Left lung (tissue), 10 donors: ENCODE results near the gene RBFOX1. TPM values are rescaled to one million over a fixed set of nuclear protein-coding genes. Genes with fewer than 3 reads are reported as not detected.

ENCODE experiments used
- ATAC-seq: fragments of 200-7000 bp; cut with Tn5 transposase; one replicate; pipeline ENCODE4 v1.9.1; 2020; ENCODE audit warnings: moderate library complexity
- DNase-seq, 4 donors: peaks; one replicate each; pipeline ENCODE4 v3.0.0-alpha.2; 2013 to 2020
- H3K27ac ChIP-seq, 2 donors: fragments of 200-600 bp; sonication (generic) in 1 of 2; one replicate each; pipeline versions ENCODE4 v1.5.0 to v1.8.0; 2020 to 2021
- H3K27me3 ChIP-seq, 2 donors: fragments of 200-600 bp; sonication (generic) in 1 of 2; one replicate each; pipeline versions ENCODE4 v1.5.0 to v1.8.0; 2020 to 2021
- H3K36me3 ChIP-seq, 2 donors: fragments of 200-600 bp; sonication (generic) in 1 of 2; one replicate each; pipeline versions ENCODE4 v1.5.0 to v1.8.0; 2020 to 2021
- H3K4me1 ChIP-seq, 2 donors: fragments of 200-600 bp; one replicate each; pipeline ENCODE4 v1.8.0; 2021
- H3K4me3 ChIP-seq, 2 donors: fragments of 200-600 bp; sonication (generic) in 1 of 2; one replicate each; pipeline versions ENCODE4 v1.5.0 to v1.8.0; 2020 to 2021; ENCODE audit warnings: mild to moderate bottlenecking in 1 of 2
- H3K9me3 ChIP-seq, 2 donors: fragments of 200-600 bp; sonication (generic) in 1 of 2; one replicate each; pipeline versions ENCODE4 v1.5.0 to v1.8.0; 2020 to 2021
- CTCF ChIP-seq, 2 donors: fragments of 200-600 bp; sonication (generic) in 1 of 2; IDR thresholded peaks; one replicate each; pipeline versions ENCODE4 v1.5.0 to v1.8.0; 2021; ENCODE audit warnings: antibody characterized with exemption in 2 of 2
- intact Hi-C, 2 donors: fragments of 100-400 bp; cut with DNase I; formaldehyde crosslinking; loops; one replicate each; pipeline versions ENCODE4 v1.11.2 to v1.14.2; 2022
- polyA plus RNA-seq, 6 donors: library from polyadenylated mRNA; unstranded; fragments of 120-200 nt; gene quantifications; one replicate each; pipeline ENCODE4 v1.2.1, GENCODE V29; 2013; ENCODE audit not compliant: insufficient read length in 6 of 6
- total RNA-seq, 2 donors: library from RNA; stranded (reverse); fragmentation: NEBNext Ultra II Directional; extraction: Animal tissue kit (Norgen Biotek cat#: 25700); gene quantifications; one replicate each; pipeline ENCODE4 v1.2.1, GENCODE V29; 2021
- donor health status: DM: no; HTN: yes; CAD: no.
- donor health status: DM: no; HTN: no; CAD: no.

RBFOX1 gene
- total and polyA plus RNA-seq, 8 donors: 0.41 to 1.7 (median 0.91) TPM; not detected in 2

- no peaks in the 10 kb centered on the region for H3K9me3 ChIP-seq
- no peak for ATAC-seq
- no peaks in the 10 kb centered on the region for H3K4me1 ChIP-seq
- no peak for DNase-seq
- H3K4me3 ChIP-seq: no peak overlapping the region
- H3K36me3 ChIP-seq: no peaks in the 10 kb centered on the region
- no peak overlapping the region for H3K27ac ChIP-seq
- no peaks in the 10 kb centered on the region for H3K27me3 ChIP-seq
- no peak for TF ChIP-seq CTCF (IDR thresholded peaks at IDR 0.05)
- intact Hi-C loops: no loop called here
Measured at GRCh38 chr16:7742626-7743025, 410.0 kb downstream of the RBFOX1 start.

GRCh38 chr16:7744546-7745264, 412.1 kb downstream of the RBFOX1 start:
- no peak for ATAC-seq
- no peak for DNase-seq
- no peak overlapping the region for H3K27ac ChIP-seq
- intact Hi-C loops: no loop called here
- no peaks in the 10 kb centered on the region for H3K27me3 ChIP-seq
- no peak for TF ChIP-seq CTCF (IDR thresholded peaks at IDR 0.05)
- H3K4me3 ChIP-seq: no peak overlapping the region
- H3K4me1 ChIP-seq: no peaks in the 10 kb centered on the region
- no peaks in the 10 kb centered on the region for H3K36me3 ChIP-seq
- H3K9me3 ChIP-seq: no peaks in the 10 kb centered on the region

GRCh38 chr16:7745276-7745675, 412.6 kb downstream of the RBFOX1 start:
- Histone ChIP-seq H3K27ac (no peak overlapping the region), H3K4me3 (no peak overlapping the region), H3K36me3 (no peaks in the 10 kb centered on the region), H3K4me1 (no peaks in the 10 kb centered on the region), H3K27me3 (no peaks in the 10 kb centered on the region), H3K9me3 (no peaks in the 10 kb centered on the region)
- DNase-seq (no peak), ATAC-seq (no peak)
- no peak for TF ChIP-seq CTCF (IDR thresholded peaks at IDR 0.05)
- intact Hi-C loops: no loop called here

GRCh38 chr16:7746941-7747340, 414.3 kb downstream of the RBFOX1 start:
- Histone ChIP-seq H3K4me1 (no peaks in the 10 kb centered on the region), H3K27ac (no peak overlapping the region), H3K36me3 (no peaks in the 10 kb centered on the region), H3K27me3 (no peaks in the 10 kb centered on the region), H3K4me3 (no peak overlapping the region), H3K9me3 (no peaks in the 10 kb centered on the region)
- ATAC-seq (no peak), DNase-seq (no peak)
- no peak for TF ChIP-seq CTCF (IDR thresholded peaks at IDR 0.05)
- intact Hi-C loops: no loop called here

- intact Hi-C loops: no loop called here
- H3K4me3 ChIP-seq: no peak overlapping the region
Measured at GRCh38 chr16:7748522-7748921, 415.9 kb downstream of the RBFOX1 start.

More at GRCh38 chr16:7748522-7748921, 415.9 kb downstream of the RBFOX1 start:
- no peak for TF ChIP-seq CTCF (IDR thresholded peaks at IDR 0.05)
- Histone ChIP-seq H3K27ac (no peak overlapping the region), H3K9me3 (peaks cover 0 to 2% of the 10 kb centered on the region in 2 donors), H3K4me1 (no peaks in the 10 kb centered on the region), H3K27me3 (no peaks in the 10 kb centered on the region), H3K36me3 (no peaks in the 10 kb centered on the region)
- DNase-seq (no peak), ATAC-seq (no peak)
